Measurements from ENCODE around the gene ATP12A.

The ATP12A gene

DNA sequence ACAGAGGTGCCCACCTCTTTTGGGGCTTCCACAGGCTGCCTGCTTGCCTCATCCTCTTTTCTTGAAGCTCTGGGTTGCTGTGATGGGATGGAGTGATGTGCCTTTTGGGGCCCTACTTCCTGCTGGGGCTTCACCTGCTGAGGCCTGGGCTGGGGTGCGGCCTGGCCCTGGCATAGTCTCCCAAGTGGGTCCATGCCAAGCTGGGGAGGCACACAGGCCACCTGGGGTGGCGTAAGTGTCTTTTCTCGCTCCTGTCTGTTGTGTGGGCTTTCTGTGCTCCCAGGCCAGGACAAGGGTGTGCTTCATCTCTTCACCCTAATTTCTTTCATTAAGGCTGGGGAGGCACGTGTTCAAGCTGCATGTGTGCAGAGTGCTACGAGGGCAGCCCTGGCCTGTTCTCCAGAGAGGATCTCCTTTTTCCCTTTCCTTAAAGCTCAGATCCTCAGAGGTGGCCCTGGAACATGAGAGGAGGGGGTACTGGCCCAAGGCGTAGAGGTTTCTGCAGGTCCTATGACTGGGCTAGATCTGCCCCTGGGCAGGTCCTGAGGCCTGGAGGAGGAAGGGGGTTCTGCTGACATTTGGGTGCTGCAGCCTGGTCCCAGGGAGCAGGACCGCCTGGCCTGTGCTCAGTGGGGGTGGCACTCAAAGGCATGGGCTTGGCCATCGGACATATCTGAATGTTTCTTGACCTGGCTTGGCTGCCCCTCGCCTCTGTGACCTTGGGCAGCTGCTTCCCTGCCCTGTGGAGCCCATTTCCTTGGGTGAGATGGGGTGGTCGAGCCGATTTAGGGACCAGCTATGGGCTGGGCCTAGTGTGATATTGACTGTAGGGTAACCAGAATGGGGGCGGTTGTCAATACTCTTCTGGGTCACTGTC, 60.0 kb downstream of the ATP12A start:
- no peak for DNase-seq

DNA sequence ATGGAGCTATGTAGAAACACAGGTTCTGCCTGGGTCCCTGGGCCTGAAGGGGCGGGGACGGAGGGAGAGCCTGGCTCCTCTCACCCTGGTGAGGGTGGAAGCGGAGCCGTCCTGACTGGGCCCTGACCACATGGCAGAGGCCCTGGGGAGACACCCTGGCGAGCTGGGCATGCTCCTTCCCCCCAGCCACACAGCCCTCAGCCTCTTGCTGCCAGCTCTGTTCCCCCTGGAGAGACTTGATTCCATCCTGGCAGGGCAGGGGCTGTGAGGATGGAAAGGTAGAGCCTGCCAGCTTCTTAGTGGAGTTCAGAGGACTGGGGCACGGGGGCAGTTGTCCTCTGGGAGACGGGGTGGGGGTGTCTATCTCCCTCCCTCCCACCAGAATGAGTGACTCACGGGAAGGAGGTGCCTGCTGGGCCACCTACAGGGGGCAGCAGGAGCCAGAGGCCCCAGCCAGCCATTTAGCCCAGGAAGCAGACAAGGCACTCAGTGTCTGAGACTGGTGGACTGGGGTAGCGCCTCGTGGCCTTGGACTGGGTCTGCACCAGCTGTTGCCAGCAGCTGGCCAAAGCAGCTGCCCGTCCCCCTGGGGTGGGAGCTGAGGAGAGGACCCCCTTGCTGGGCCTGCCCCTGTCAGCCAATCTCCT, 60.9 kb downstream of the ATP12A start:
- no peak for DNase-seq

DNA sequence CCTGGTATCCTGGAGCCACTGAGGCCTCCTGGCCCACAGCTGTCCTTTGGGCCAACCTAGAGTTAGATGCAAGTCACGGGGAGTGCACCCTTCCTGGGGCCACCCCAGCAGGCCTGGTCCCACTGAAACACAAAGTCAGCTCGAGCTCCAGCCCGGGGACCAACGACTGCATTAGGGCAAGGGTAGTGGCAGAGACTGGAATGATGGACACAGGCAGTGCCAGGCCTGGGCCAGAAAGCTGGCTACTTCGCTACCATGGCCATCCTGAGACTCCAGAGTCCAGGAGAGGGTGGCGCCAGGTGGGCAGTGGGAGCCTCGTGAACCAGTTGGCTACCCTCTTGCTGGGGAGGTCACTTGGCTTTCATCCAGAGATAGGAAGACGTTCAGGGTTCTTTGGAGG, 61.6 kb downstream of the ATP12A start:
- DNase-seq, result no peak

DNA sequence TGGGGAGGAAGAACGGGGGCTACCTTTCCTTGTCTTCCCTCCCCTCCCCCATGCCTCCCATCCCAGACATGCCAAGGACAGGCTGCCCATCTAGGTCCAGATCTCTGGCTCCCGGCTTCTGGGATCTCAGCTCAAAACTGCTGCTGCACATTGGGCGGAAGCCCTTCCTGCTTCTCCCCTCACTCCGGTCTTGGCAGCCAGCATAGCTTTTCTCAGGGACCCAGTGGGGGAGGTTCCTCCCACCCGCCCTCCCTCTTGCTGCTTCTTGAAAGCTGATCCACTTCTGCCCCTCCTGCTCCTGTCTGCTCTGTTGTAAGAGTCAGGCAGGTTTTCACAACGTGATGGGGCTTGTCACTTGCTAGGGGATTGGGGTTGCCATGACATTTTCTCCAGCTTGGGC, 62.1 kb downstream of the ATP12A start:
- peak; percentile 26 for DNase-seq

DNA sequence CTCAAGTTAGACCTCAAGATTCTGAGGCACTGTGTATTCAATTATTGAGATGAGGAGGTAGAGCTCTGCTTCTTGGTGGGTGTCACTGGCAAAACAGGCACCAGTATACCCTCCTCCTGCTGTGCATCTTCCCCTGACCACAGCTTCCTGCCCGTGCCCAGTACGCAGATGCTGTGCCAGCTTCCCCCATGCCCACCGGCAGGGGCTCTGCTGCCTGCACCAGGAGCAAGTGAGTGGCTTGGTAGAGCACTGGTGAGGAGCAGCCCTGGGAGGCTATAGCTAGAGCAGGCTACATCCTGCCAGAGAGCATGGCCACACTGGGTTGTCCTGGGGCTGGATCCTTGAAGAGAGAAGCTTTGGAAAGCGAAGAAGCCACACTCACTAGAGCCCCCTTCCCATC, 62.8 kb downstream of the ATP12A start:
- no peak for DNase-seq

DNA sequence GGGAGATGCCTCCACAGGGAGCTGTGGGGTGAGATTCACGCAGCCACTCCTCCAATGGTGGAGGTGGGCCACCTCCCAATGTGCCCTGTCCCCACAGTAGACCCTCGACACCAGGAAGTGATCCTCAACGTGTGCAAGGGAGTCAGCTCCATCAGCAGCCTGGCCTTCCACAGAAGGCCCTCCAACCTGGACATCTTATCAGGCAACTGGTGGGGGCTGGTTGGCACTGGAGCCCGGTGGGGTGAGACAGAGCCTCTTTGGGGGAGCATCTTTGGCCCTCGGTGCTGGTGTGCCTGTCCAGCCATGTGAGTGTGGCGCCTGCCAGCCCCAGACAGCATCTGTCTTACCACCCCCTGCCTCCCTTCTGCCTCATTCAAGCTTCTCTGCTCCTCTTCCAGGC, 64.0 kb downstream of the ATP12A start:
- no peak for DNase-seq

DNA sequence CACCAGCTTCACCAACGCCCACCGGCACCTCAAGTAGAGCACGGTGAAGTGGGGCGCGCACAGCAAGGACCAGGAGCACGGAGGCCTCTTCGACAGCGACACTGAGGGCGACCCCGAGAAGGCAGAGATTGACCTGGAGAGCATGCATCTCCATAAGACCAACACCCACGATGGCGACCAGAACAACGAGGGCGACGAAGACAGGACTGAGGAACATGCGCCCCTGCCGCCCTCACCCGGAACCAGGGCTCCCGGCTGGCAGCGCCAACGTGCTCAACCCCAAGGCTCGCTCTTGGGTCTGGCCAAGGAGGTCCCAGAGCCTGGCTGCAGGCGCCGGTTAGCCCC, 65.3 kb downstream of the ATP12A start:
- DNase-seq, result no peak

DNA sequence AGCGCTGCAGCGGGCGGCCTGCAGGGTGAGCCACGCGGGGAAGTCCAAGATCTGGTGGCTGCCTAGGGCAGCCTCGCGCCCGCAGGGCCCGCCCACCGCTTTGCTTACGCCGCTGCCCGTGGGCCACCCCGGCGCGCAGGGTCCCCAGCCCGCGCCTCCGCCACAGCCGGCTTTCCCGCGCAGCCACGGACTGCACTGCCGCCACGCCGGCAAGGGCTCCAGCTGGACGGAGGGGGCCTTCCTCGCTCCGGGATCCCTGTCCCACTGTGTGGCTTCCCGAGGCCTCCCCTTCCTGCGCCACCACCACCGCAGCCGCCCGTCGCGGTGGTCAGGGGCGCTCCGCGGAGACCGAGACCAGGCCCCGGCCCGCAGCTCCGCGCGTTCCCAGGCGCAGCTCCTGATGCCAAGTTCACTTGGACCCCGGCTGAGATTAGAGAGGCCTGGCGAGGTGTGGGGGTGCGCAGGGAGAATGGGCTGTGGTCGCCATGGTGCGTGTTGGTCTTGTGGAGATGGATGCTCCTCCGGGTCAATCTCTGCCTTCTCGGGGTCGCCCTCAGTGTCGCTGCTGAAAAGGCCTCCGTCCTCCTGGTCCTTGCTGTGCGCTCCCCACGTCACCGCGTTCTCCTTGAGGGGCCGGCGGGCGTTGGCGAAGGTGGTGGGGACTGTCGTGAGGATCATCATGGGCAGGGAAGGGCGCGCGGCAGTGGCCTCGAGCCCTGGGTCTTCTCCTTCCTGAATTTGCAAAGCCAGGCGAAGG, 65.8 kb downstream of the ATP12A start:
- no peak for DNase-seq

DNA sequence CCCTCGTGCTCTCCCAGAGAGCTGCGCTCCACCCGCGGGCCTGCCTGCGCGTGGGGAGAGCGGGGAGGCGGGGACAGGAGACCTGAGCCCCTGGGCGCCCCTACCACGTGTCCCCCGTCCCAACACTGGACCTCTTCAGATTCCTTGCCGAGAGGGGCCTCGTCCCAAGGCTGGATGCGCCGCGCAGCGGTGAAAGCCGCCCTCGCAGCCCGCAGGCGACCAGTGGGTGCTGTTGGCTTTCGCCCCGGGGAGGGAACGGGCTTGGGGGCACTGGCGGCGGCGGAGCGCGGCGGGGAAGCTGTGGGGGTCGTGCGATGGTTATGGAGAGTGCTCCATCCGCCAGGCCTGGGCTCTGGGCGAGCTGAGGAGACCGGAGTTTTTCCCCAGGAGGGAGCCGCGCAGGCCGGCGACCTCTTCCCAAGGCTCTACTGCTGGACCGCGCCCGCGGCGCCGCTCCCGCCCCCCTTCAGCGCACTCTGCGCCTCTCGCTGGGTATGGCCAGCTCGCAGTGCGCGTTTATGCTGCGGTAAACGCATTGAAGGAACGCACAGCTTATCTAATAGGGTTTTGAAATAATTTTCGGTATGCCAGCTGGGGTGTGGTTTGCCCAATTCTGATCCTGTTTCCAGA, 66.5 kb downstream of the ATP12A start:
- peak; percentile 10 for DNase-seq

DNA sequence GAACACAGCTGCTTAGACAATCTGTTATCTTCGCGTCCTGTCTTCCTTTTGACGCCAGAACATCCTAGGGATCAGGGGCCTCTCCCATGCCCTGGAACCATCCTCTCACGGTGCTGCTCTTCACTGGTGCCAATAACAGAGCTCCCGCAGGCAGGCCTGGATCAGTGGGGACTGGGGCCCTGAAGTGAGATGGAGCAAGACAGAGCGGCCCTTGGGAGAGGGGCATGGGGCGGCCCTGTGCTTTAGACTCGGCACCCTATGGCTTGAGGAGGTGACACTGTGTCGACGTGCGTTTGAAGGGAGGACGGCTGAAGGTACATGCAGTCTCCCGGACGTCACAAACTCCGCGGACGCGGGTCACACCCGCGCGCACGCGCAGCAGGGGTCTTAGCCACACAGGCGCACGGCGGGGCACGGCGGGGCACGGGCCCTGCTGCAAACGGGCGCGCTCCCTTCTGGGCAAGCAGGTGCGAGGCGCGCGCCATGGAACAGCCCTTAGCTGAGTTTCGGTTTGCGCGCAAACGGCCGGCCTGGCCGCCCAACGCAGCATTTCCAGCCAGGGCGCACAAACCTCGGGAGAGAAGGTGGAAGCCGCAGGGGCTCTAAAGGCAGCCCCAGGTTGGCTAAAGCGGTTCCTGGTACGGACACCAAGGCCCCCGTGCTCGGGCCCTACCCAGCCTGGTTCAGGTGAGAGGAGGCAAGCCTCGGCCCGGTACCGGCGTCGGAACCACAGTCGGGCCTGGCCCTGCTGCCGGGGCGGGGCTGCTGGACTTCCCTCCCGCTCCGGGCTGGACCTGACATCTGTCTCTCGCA, 67.2 kb downstream of the ATP12A start:
- DNase-seq, result no peak

DNA sequence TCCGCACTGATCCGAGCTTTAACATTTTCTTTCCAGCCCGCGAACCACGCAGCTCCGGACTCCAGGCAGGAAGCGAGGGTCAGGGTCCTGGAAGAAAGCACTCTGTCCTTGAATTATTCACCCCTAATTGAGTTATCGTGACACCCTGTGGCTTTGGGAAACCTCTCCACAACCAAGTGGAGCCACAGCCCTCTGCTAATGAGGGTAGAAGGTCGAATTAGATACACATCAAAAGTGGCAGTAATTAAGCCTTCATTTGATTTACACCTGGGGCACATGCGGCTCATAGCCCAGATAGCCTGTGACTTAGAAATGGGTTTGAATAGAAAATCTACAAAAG, 67.8 kb downstream of the ATP12A start:
- DNase-seq, result no peak

DNA sequence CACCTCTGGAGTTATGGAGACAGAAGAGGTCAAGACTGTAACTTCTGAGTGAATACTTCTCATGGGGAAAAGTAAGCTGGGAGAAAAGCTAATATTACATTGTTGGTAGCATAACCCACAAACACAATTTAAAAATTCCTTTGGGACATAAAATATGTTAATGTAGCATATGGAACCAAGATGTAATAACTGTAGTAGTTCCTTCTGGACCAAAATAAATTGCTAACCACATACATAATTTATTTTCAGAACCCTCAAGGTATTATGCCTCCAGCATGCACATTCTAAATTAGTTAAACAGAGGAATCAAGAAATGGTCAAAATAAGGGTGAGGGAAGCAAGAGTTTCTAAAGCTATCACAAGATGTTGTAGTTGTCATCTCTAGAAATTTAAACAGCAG, 79.0 kb downstream of the ATP12A start:
- no peak for DNase-seq
